ENCODE measurements around the gene LRBA.

- no peak for TF ChIP-seq POLR2AphosphoS5 (IDR thresholded peaks at IDR 0.05; ENCODE audit: low read depth, low read length)
- TF ChIP-seq POLR2A (IDR thresholded peaks at IDR 0.05; ENCODE audit: low read depth, low read length): no peak
Observed at GRCh38 chr4:150682126-150682525, 333.0 kb downstream of the LRBA start.

Measured in GM12892 (cell line).